WTC11 (cell line): Measurements from ENCODE around the gene ZNF521.

Source experiments
- IRF2 ChIP-seq: sonication (generic); formaldehyde crosslinking; IDR thresholded peaks from 2 replicates; pipeline ENCODE4 v1.8.0; 2022; ENCODE audit warnings: low read depth, missing genetic modification reagents, borderline replicate concordance
- NFATC4 ChIP-seq: fragments of 250-450 bp; sonication (Bioruptor Pico); IDR thresholded peaks from 2 replicates; pipeline ENCODE4 v1.9.0; 2021; ENCODE audit warnings: mild to moderate bottlenecking
- NR2C2 ChIP-seq: sonication (generic); formaldehyde crosslinking; IDR thresholded peaks from 2 replicates; pipeline ENCODE4 v1.8.0; 2022; ENCODE audit warnings: mild to moderate bottlenecking, missing genetic modification reagents
- ZNF263 ChIP-seq: sonication (generic); formaldehyde crosslinking; IDR thresholded peaks from 2 replicates; pipeline ENCODE4 v1.8.1; 2022; ENCODE audit warnings: low read depth, mild to moderate bottlenecking, moderate library complexity, missing genetic modification reagents
- TF ChIP-seq, protein P1 (sequence below): fragments of 200-600 bp; IDR thresholded peaks from 2 replicates; pipeline ENCODE4 v1.8.0; 2022; ENCODE audit warnings: antibody characterized with exemption
- TF ChIP-seq, protein P2 (sequence below): fragments of 250-450 bp; sonication (Bioruptor Pico); conservative IDR thresholded peaks from 2 replicates; pipeline ENCODE4 v1.9.0; 2021; ENCODE audit warnings: mild to moderate bottlenecking
- TF ChIP-seq, protein P3 (sequence below): sonication (generic); formaldehyde crosslinking; IDR thresholded peaks from 2 replicates; pipeline ENCODE4 v1.8.1; 2023; ENCODE audit warnings: mild to moderate bottlenecking, missing genetic modification reagents, moderate library complexity
- TF ChIP-seq, protein P4 (sequence below): sonication (generic); formaldehyde crosslinking; IDR thresholded peaks from 2 replicates; pipeline ENCODE4 v1.8.0; 2022; ENCODE audit warnings: mild to moderate bottlenecking, missing genetic modification reagents
- TF ChIP-seq, protein P5 (sequence below): sonication (generic); formaldehyde crosslinking; IDR thresholded peaks from 2 replicates; pipeline ENCODE4 v1.8.1; 2022; ENCODE audit warnings: mild to moderate bottlenecking, moderate library complexity, missing genetic modification reagents

DNA sequence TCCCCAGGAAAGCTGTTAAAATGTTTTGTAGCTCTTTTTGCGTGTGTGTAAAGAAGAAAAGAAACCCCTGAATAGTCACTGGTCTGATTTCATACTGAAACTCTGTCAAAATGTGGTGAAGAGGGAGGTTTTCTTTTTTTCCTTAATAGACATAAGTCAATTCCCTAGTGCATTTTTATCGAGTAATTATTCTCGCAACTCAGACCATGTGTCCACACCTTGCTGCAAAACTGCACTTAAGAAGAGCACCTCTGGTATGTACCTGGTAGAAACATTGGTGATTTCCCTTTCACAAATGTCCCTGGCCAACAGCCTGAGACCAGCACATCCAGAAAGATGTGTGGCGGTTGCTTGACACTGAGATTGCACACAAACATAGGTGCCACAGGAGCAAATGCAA lies 159.9 kb downstream of the ZNF521 start:
- TF ChIP-seq, protein P1, sequence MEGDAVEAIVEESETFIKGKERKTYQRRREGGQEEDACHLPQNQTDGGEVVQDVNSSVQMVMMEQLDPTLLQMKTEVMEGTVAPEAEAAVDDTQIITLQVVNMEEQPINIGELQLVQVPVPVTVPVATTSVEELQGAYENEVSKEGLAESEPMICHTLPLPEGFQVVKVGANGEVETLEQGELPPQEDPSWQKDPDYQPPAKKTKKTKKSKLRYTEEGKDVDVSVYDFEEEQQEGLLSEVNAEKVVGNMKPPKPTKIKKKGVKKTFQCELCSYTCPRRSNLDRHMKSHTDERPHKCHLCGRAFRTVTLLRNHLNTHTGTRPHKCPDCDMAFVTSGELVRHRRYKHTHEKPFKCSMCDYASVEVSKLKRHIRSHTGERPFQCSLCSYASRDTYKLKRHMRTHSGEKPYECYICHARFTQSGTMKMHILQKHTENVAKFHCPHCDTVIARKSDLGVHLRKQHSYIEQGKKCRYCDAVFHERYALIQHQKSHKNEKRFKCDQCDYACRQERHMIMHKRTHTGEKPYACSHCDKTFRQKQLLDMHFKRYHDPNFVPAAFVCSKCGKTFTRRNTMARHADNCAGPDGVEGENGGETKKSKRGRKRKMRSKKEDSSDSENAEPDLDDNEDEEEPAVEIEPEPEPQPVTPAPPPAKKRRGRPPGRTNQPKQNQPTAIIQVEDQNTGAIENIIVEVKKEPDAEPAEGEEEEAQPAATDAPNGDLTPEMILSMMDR: no peak
- TF ChIP-seq IRF2: no peak
- TF ChIP-seq, protein P2, sequence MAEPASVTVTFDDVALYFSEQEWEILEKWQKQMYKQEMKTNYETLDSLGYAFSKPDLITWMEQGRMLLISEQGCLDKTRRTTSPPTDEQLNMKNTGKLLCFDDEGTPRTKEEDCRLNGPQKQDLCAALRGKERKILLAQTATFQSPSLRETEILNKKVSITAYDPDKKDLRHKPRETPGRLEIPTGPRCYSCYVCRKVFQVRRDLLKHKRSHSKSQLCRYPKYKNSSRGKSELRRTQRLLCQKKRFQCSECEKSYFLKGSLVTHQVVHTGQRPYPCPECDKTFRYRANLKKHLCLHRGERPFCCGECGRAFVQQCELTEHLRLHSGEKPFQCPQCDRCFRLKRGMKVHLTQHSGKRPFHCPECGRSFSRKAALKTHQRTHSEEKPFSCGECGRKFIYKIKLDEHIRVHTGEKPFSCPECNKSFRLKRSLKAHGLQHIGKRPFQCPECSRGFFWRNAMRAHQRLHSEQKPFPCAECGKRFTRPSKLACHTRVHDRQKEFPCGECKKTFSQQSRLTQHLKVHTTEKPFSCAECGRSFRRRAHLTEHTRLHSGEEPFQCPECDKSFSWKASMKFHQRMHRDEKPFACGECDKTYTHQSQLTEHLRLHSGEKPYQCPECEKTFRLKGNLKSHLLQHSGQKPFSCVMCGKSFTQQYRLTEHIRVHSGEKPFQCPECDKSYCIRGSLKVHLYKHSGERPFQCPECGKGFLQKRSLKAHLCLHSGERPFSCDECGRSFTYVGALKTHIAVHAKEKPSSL (CRISPR knock-in tag): no peak
- TF ChIP-seq NR2C2 (CRISPR knock-in tag): no peak
- TF ChIP-seq, protein P3, sequence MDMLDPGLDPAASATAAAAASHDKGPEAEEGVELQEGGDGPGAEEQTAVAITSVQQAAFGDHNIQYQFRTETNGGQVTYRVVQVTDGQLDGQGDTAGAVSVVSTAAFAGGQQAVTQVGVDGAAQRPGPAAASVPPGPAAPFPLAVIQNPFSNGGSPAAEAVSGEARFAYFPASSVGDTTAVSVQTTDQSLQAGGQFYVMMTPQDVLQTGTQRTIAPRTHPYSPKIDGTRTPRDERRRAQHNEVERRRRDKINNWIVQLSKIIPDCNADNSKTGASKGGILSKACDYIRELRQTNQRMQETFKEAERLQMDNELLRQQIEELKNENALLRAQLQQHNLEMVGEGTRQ (CRISPR knock-in tag): no peak
- no peak for TF ChIP-seq ZNF263 (CRISPR knock-in tag)
- TF ChIP-seq, protein P4, sequence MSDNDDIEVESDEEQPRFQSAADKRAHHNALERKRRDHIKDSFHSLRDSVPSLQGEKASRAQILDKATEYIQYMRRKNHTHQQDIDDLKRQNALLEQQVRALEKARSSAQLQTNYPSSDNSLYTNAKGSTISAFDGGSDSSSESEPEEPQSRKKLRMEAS (CRISPR knock-in tag): no peak
- TF ChIP-seq, protein P5, sequence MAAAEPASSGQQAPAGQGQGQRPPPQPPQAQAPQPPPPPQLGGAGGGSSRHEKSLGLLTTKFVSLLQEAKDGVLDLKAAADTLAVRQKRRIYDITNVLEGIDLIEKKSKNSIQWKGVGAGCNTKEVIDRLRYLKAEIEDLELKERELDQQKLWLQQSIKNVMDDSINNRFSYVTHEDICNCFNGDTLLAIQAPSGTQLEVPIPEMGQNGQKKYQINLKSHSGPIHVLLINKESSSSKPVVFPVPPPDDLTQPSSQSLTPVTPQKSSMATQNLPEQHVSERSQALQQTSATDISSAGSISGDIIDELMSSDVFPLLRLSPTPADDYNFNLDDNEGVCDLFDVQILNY: no peak
- no peak for TF ChIP-seq NFATC4 (CRISPR knock-in tag)
